K562 (cell line): Measurements from ENCODE around the gene SOWAHA. TPM values are rescaled to one million over a fixed set of nuclear protein-coding genes. Genes with fewer than 3 reads are reported as not detected.

Experiments used
- ATAC-seq: fragments of 200-7000 bp; cut with Tn5 transposase; 3 replicates; pipeline ENCODE4 v1.9.1; 2020; ENCODE audit warnings: moderate library complexity
- BruUV-seq: library from RNA; stranded (reverse); fragments of 400-500 nt; replicated peaks from 2 replicates; lab custom pipeline; 2021; lab: Mats Ljungman, UMichigan
- CTCF ChIA-PET: fragments of 300-600 bp; formaldehyde crosslinking; extraction: SDS; loops from one replicate; lab custom pipeline; 2021; ENCODE audit warnings: low intra/inter-chr PET ratio; lab: Yijun Ruan, JAX
- POLR2A ChIA-PET: fragments of 300-600, 350-650 bp; sonication (Branson Sonifier 250); formaldehyde crosslinking; extraction: SDS; loops from one replicate; lab custom pipeline; 2021; ENCODE audit warnings: antibody characterized with exemption, inconsistent platforms; lab: Yijun Ruan, JAX
- DNase-seq, 4 experiments: peaks; one replicate each; pipeline versions ENCODE4 v3.0.0 to v3.0.0-alpha.2; 2011 to 2018; ENCODE audit warnings: low spot score in 3 of 4, mixed read lengths in 3 of 4; ENCODE audit errors: extremely low read depth in 1 of 4
- FAIRE-seq: peaks from 2 replicates; lab custom pipeline; 2011; peaks lifted over from hg19 to GRCh38; lab: Jason Lieb, UNC
- H2AFZ ChIP-seq: 2 replicates; pipeline ENCODE4 v1.6.0; 2011; ENCODE audit warnings: low read depth, low read length, control low read depth, inconsistent platforms
- H3K27ac ChIP-seq: fragments of 200-600 bp; 3 replicates; pipeline ENCODE4 v1.8.0; 2011; ENCODE audit warnings: low read depth, mild to moderate bottlenecking, control low read depth, inconsistent platforms, low read length, moderate library complexity, mixed read lengths; ENCODE audit errors: extremely low read depth
- H3K27me3 ChIP-seq, 2 experiments: fragments of 300-600 bp in 1 of 2; 2 replicates in 1 of 2; 3 replicates in 1 of 2; pipeline versions ENCODE4 v1.6.0 to v1.8.0; 2011; ENCODE audit warnings: inconsistent platforms in 2 of 2, low read length in 2 of 2, mild to moderate bottlenecking in 1 of 2, mixed read lengths in 1 of 2, moderate library complexity in 1 of 2; ENCODE audit not compliant: control insufficient read depth in 2 of 2, insufficient read depth in 2 of 2
- H3K36me3 ChIP-seq: fragments of 300-600 bp; 3 replicates; pipeline ENCODE4 v1.8.0; 2011; ENCODE audit warnings: mild to moderate bottlenecking, low read length, inconsistent platforms; ENCODE audit not compliant: control insufficient read depth, insufficient read depth
- H3K4me1 ChIP-seq, 2 experiments: fragments of 200-600 bp in 1 of 2; replicated peaks in 1 of 2; 2 replicates in 1 of 2; 3 replicates in 1 of 2; pipeline versions ENCODE4 v1.5.1 to v1.8.0; 2011; ENCODE audit warnings: inconsistent platforms in 2 of 2, low read length in 2 of 2, mild to moderate bottlenecking in 1 of 2, mixed read lengths in 1 of 2, moderate library complexity in 1 of 2; ENCODE audit not compliant: control insufficient read depth in 2 of 2, insufficient read depth in 2 of 2
- H3K4me2 ChIP-seq: 2 replicates; pipeline ENCODE4 v1.6.1; 2011; ENCODE audit warnings: low read length, control low read depth, inconsistent platforms, mixed read lengths; ENCODE audit not compliant: insufficient read depth
- H3K4me3 ChIP-seq: fragments of 200-600 bp; sonication (generic), shearing (Covaris generic); 2 replicates; pipeline ENCODE4 v1.5.1; 2016; ENCODE audit warnings: control low read depth, inconsistent platforms
- H3K79me2 ChIP-seq: fragments of 200-600 bp; 3 replicates; pipeline ENCODE4 v1.8.0; 2011; ENCODE audit warnings: low read length, inconsistent platforms; ENCODE audit not compliant: control insufficient read depth, insufficient read depth
- H3K9ac ChIP-seq, 2 experiments: 2 replicates each; pipeline versions ENCODE4 v1.6.0 to v1.6.1; 2011; ENCODE audit warnings: low read depth in 2 of 2, low read length in 2 of 2, control low read depth in 1 of 2, inconsistent platforms in 1 of 2, mild to moderate bottlenecking in 1 of 2, mixed read lengths in 1 of 2; ENCODE audit not compliant: insufficient read depth in 1 of 2
- H3K9me1 ChIP-seq: one replicate; pipeline ENCODE4 v1.6.0; 2011; ENCODE audit warnings: inconsistent platforms, mild to moderate bottlenecking, low read length, moderate library complexity; ENCODE audit not compliant: control insufficient read depth, insufficient read depth
- H3K9me3 ChIP-seq: replicated peaks from 2 replicates; pipeline ENCODE4 v1.5.1; 2011; ENCODE audit warnings: low read depth, low read length, inconsistent platforms; ENCODE audit not compliant: control insufficient read depth, insufficient read depth
- H4K20me1 ChIP-seq: replicated peaks from 2 replicates; pipeline ENCODE4 v1.6.1; 2011; ENCODE audit warnings: low read length, inconsistent platforms, mixed read lengths; ENCODE audit not compliant: control insufficient read depth, insufficient read depth
- ASH1L ChIP-seq: fragments of 450-650 bp; IDR thresholded peaks from 2 replicates; pipeline ENCODE4 v1.6.1; 2018; ENCODE audit warnings: borderline replicate concordance, mild to moderate bottlenecking, low read depth; ENCODE audit not compliant: partially characterized antibody
- ATF2 ChIP-seq: sonication (generic); formaldehyde crosslinking; IDR thresholded peaks from 2 replicates; pipeline ENCODE4 v1.8.1; 2022; ENCODE audit warnings: missing genetic modification reagents
- BRD9 ChIP-seq: fragments of 450-650 bp; IDR thresholded peaks from 2 replicates; pipeline ENCODE4 v1.6.1; 2018; ENCODE audit warnings: low read depth; ENCODE audit not compliant: partially characterized antibody
- HNRNPUL1 ChIP-seq: fragments of 200-400 bp; formaldehyde crosslinking; IDR thresholded peaks from 2 replicates; pipeline ENCODE4 v1.6.1; 2017; ENCODE audit warnings: low read length
- KDM1A ChIP-seq, 2 experiments: fragments of 450-650 bp; IDR thresholded peaks; 2 replicates each; pipeline ENCODE4 v1.6.1; 2016; ENCODE audit warnings: mild to moderate bottlenecking in 2 of 2
- NR2C2 ChIP-seq, 2 experiments: fragments of 200-800 bp in 1 of 2; sonication (Bioruptor generic) in 1 of 2; sonication (generic) in 1 of 2; formaldehyde crosslinking in 1 of 2; IDR thresholded peaks; 2 replicates each; pipeline versions ENCODE4 v1.6.1 to v1.8.0; 2016 to 2022; ENCODE audit warnings: mild to moderate bottlenecking in 1 of 2, missing compliant biosample characterization in 1 of 2, missing genetic modification characterization in 1 of 2, missing genetic modification reagents in 1 of 2
- RBM25 ChIP-seq: fragments of 200-400 bp; formaldehyde crosslinking; IDR thresholded peaks from 2 replicates; pipeline ENCODE4 v1.6.1; 2018; ENCODE audit warnings: low read length, low read depth, moderate library complexity; ENCODE audit not compliant: severe bottlenecking
- SP2 ChIP-seq: IDR thresholded peaks from 2 replicates; pipeline ENCODE4 v1.6.1; 2011; ENCODE audit warnings: mild to moderate bottlenecking, low read depth, low read length, moderate library complexity; ENCODE audit not compliant: poor library complexity, severe bottlenecking; ENCODE audit errors: extremely low read depth
- TAF1 ChIP-seq: IDR thresholded peaks from 2 replicates; pipeline ENCODE4 v1.6.1; 2011; ENCODE audit warnings: mild to moderate bottlenecking, low read length, moderate library complexity; ENCODE audit not compliant: insufficient read depth, control insufficient read depth, severe bottlenecking; ENCODE audit errors: extremely low read depth
- ZKSCAN1 ChIP-seq: fragments of 150-350 bp; IDR thresholded peaks from 2 replicates; pipeline ENCODE4 v1.6.1; 2016; ENCODE audit warnings: low read depth, low read length
- ZNF639 ChIP-seq, 2 experiments: fragments of 200-800 bp in 1 of 2; sonication (Bioruptor generic) in 1 of 2; sonication (generic) in 1 of 2; formaldehyde crosslinking in 1 of 2; IDR thresholded peaks in 1 of 2; conservative IDR thresholded peaks in 1 of 2; 2 replicates each; pipeline versions ENCODE4 v1.5.0 to v1.6.1; 2016 to 2020; ENCODE audit warnings: missing compliant biosample characterization in 1 of 2, missing genetic modification characterization in 1 of 2, missing genetic modification reagents in 1 of 2
- ZNF785 ChIP-seq: fragments of 250-450 bp; sonication (Bioruptor Pico); IDR thresholded peaks from 2 replicates; pipeline ENCODE4 v1.4.0; 2020; ENCODE audit warnings: mild to moderate bottlenecking
- WGBS: fragments of 100-300 bp; shearing (Covaris generic); methylation state at CpG from one replicate; pipeline ENCODE4 v1.1.6; 2016; ENCODE audit warnings: low coverage, mixed read lengths; ENCODE audit not compliant: insufficient coverage; ENCODE audit errors: missing lambda C conversion rate; 5-methylcytosine and 5-hydroxymethylcytosine counted together
- in situ Hi-C: fragments of 300-500 bp; cut with MboI; formaldehyde crosslinking; loops from 4 replicates; pipeline ENCODE4 v1.15.0; 2018; ENCODE audit warnings: inconsistent platforms, mixed read lengths
- intact Hi-C: fragments of 100-400 bp; cut with micrococcal nuclease; formaldehyde crosslinking; loops from 2 replicates; pipeline ENCODE4 v1.14.2; 2022
- polyA plus RNA-seq, 8 experiments: library from polyadenylated mRNA; depleted of rRNA in 4 of 8; stranded (reverse) in 5 of 8; unstranded in 3 of 8; fragments of >200 nt; fragmentation: Nextera tagmentation in 2 of 8; fragmentation: Illumina TruSeq in 1 of 8; extraction: Ambion mirVana in 2 of 8; extraction: Trizol in 1 of 8; gene quantifications; 2 replicates each; pipeline versions ENCODE4 v1.2.1 to v1.2.3, GENCODE V29; 2011 to 2014; ENCODE audit warnings: inconsistent platforms in 1 of 8, missing spikeins in 1 of 8
- total RNA-seq, 7 experiments: library from RNA; depleted of rRNA in 6 of 7; stranded (reverse); fragments of >200 nt in 6 of 7; fragmentation: Illumina TruSeq in 2 of 7; extraction: Trizol in 2 of 7; gene quantifications; 2 replicates each; pipeline versions ENCODE4 v1.2.1 to v1.2.3, GENCODE V29; 2011 to 2021; ENCODE audit warnings: low replicate concordance in 1 of 7

Gene SOWAHA
- total and polyA plus RNA-seq, 9 of the 15 experiments (the other 6 are each of a cell fraction or from before 2014, with no cell fraction given) = not detected

GRCh38 chr5:132797651-132798050 lies 15.5 kb upstream of the SOWAHA start:
- Histone ChIP-seq H3K4me1 (peaks cover under 1 to 4% of the 10 kb centered on the region in 2 experiments; a peak in 3 of 5 replicates), H3K9ac (no peak overlapping the region), H3K4me2 (no peak overlapping the region), H3K4me3 (no peak overlapping the region), H3K9me1 (no peaks in the 10 kb centered on the region), H2AFZ (no peak overlapping the region), H4K20me1 (no peaks in the 10 kb centered on the region), H3K36me3 (no peaks in the 10 kb centered on the region), H3K27me3 (no peaks in the 10 kb centered on the region), H3K27ac (no peak overlapping the region)
- in situ Hi-C loops (no loop called here), intact Hi-C loops (no loop called here)
- ChIA-PET CTCF (no interaction called here), POLR2A (interaction anchor here (0.6 to 1.5 kb wide), 11 partner anchors 10 to 313 kb away, joined by 3 to 7 read pairs (median 3); no protein-coding TSS in a partner anchor)
- BruUV-seq = no TSS peak
- ATAC-seq = no peak
- FAIRE-seq = no peak
- no peak for DNase-seq
- TF ChIP-seq BRD9 (no peak), TAF1 (no peak), ATF2 (no peak), ZNF785 (CRISPR knock-in tag) (no peak), HNRNPUL1 (no peak), SP2 (no peak), ZKSCAN1 (no peak), KDM1A (IDR thresholded peaks at IDR 0.05) (no peak), ASH1L (no peak), NR2C2 (CRISPR knock-in tag; IDR thresholded peaks at IDR 0.05) (no peak), NR2C2 (tag; IDR thresholded peaks at IDR 0.05) (no peak), RBM25 (no peak), ZNF639 (CRISPR knock-in tag; conservative IDR thresholded peaks at IDR 0.05 in 1 of 2, IDR thresholded peaks at IDR 0.05 in 1 of 2) (no peak)
- TF ChIP-seq, all 486 proteins: peak for 0
- no peaks in the 10 kb centered on the region for H3K79me2 ChIP-seq
- no peaks in the 10 kb centered on the region for H3K9me3 ChIP-seq
- WGBS = 65% methylated on average over 2 of the region's 2 CpGs
